ENCODE measurements around the gene SHB. TPM values are rescaled to one million over a fixed set of nuclear protein-coding genes. Genes with fewer than 3 reads are reported as not detected.
A peak's percentile ranks its signal among the peaks of the same experiment; 100 is the strongest.

Gene SHB
- total and polyA plus RNA-seq, 2 of the 13 experiments (the other 11 are each of a cell fraction or from before 2014, with no cell fraction given): 19.4 to 20.7 TPM

DNA sequence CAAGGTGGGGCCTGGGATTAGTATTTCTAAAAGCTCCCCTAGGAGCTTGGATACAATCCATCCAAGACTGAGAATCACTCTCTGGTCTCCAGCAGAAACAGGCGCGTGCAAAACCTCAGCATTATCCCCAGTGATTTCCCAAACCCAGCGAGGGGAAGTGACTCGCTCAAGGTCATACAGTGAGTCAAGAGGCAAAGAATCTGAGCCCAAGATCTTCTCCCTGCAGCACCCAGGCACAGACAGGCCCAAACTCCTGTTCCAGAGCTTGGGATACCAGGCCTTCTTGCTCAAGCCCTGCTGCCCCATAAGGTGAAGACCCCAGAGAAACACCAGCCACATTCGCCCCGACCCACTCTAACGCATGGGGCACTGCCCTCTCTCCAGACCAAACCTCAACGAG is 33.2 kb downstream of the SHB start (continued):
- TF ChIP-seq, protein P1, sequence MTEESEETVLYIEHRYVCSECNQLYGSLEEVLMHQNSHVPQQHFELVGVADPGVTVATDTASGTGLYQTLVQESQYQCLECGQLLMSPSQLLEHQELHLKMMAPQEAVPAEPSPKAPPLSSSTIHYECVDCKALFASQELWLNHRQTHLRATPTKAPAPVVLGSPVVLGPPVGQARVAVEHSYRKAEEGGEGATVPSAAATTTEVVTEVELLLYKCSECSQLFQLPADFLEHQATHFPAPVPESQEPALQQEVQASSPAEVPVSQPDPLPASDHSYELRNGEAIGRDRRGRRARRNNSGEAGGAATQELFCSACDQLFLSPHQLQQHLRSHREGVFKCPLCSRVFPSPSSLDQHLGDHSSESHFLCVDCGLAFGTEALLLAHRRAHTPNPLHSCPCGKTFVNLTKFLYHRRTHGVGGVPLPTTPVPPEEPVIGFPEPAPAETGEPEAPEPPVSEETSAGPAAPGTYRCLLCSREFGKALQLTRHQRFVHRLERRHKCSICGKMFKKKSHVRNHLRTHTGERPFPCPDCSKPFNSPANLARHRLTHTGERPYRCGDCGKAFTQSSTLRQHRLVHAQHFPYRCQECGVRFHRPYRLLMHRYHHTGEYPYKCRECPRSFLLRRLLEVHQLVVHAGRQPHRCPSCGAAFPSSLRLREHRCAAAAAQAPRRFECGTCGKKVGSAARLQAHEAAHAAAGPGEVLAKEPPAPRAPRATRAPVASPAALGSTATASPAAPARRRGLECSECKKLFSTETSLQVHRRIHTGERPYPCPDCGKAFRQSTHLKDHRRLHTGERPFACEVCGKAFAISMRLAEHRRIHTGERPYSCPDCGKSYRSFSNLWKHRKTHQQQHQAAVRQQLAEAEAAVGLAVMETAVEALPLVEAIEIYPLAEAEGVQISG (CRISPR knock-in tag; IDR thresholded peaks at IDR 0.05): no peak
- TF ChIP-seq, protein P2, sequence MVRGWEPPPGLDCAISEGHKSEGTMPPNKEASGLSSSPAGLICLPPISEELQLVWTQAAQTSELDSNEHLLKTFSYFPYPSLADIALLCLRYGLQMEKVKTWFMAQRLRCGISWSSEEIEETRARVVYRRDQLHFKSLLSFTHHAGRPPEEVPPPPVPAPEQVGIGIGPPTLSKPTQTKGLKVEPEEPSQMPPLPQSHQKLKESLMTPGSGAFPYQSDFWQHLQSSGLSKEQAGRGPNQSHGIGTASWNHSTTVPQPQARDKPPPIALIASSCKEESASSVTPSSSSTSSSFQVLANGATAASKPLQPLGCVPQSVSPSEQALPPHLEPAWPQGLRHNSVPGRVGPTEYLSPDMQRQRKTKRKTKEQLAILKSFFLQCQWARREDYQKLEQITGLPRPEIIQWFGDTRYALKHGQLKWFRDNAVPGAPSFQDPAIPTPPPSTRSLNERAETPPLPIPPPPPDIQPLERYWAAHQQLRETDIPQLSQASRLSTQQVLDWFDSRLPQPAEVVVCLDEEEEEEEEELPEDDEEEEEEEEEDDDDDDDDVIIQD (CRISPR knock-in tag; IDR thresholded peaks at IDR 0.05; ENCODE audit: low read depth): no peak
- TF ChIP-seq, protein P3, sequence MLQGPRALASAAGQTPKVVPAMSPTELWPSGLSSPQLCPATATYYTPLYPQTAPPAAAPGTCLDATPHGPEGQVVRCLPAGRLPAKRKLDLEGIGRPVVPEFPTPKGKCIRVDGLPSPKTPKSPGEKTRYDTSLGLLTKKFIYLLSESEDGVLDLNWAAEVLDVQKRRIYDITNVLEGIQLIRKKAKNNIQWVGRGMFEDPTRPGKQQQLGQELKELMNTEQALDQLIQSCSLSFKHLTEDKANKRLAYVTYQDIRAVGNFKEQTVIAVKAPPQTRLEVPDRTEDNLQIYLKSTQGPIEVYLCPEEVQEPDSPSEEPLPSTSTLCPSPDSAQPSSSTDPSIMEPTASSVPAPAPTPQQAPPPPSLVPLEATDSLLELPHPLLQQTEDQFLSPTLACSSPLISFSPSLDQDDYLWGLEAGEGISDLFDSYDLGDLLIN (CRISPR knock-in tag; IDR thresholded peaks at IDR 0.05; ENCODE audit: borderline replicate concordance): no peak
- TF ChIP-seq PHF21A (CRISPR knock-in tag; IDR thresholded peaks at IDR 0.05) (no peak), ZFP37 (CRISPR knock-in tag; IDR thresholded peaks at IDR 0.05; ENCODE audit: borderline replicate concordance) (0 out of 2 replicates have a peak, but pooled peaks have one; percentile 62), POLR2AphosphoS2 (IDR thresholded peaks at IDR 0.05; ENCODE audit: low read depth, low read length) (peak; percentile 79; the same call in 1 of the 2 replicates), PHB2 (IDR thresholded peaks at IDR 0.05; ENCODE audit: partially characterized antibody) (no peak), ETV6 (CRISPR knock-in tag; conservative IDR thresholded peaks at IDR 0.05) (no peak), POLR2G (IDR thresholded peaks at IDR 0.05; ENCODE audit: low read depth, low read length) (peak; percentile 61), ZFX (CRISPR knock-in tag; IDR thresholded peaks at IDR 0.05; ENCODE audit: low read depth) (0 out of 2 replicates have a peak, but pooled peaks have one; percentile 44), SALL2 (CRISPR knock-in tag; IDR thresholded peaks at IDR 0.05) (no peak), ZNF792 (CRISPR knock-in tag; IDR thresholded peaks at IDR 0.05) (no peak), AKAP8 (CRISPR knock-in tag; IDR thresholded peaks at IDR 0.05) (peak; percentile 64; the same call in 1 of the 2 replicates), ZBTB38 (CRISPR knock-in tag; IDR thresholded peaks at IDR 0.05) (peak; percentile 36; the same call in 1 of the 2 replicates), MED1 (CRISPR knock-in tag; IDR thresholded peaks at IDR 0.05) (peak; percentile 90), ZFAT (CRISPR knock-in tag; conservative IDR thresholded peaks at IDR 0.05) (no peak), ATM (IDR thresholded peaks at IDR 0.05; ENCODE audit: borderline replicate concordance) (no peak), ZFYVE20 (CRISPR knock-in tag; IDR thresholded peaks at IDR 0.05; ENCODE audit: borderline replicate concordance, low read depth) (no peak), CREM (IDR thresholded peaks at IDR 0.05) (no peak), CREM (CRISPR knock-in tag; IDR thresholded peaks at IDR 0.05) (no peak)
- TF ChIP-seq, protein P4, sequence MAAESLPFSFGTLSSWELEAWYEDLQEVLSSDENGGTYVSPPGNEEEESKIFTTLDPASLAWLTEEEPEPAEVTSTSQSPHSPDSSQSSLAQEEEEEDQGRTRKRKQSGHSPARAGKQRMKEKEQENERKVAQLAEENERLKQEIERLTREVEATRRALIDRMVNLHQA (CRISPR knock-in tag; IDR thresholded peaks at IDR 0.05): no peak
- TF ChIP-seq, protein P5, sequence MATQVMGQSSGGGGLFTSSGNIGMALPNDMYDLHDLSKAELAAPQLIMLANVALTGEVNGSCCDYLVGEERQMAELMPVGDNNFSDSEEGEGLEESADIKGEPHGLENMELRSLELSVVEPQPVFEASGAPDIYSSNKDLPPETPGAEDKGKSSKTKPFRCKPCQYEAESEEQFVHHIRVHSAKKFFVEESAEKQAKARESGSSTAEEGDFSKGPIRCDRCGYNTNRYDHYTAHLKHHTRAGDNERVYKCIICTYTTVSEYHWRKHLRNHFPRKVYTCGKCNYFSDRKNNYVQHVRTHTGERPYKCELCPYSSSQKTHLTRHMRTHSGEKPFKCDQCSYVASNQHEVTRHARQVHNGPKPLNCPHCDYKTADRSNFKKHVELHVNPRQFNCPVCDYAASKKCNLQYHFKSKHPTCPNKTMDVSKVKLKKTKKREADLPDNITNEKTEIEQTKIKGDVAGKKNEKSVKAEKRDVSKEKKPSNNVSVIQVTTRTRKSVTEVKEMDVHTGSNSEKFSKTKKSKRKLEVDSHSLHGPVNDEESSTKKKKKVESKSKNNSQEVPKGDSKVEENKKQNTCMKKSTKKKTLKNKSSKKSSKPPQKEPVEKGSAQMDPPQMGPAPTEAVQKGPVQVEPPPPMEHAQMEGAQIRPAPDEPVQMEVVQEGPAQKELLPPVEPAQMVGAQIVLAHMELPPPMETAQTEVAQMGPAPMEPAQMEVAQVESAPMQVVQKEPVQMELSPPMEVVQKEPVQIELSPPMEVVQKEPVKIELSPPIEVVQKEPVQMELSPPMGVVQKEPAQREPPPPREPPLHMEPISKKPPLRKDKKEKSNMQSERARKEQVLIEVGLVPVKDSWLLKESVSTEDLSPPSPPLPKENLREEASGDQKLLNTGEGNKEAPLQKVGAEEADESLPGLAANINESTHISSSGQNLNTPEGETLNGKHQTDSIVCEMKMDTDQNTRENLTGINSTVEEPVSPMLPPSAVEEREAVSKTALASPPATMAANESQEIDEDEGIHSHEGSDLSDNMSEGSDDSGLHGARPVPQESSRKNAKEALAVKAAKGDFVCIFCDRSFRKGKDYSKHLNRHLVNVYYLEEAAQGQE (IDR thresholded peaks at IDR 0.05; ENCODE audit: borderline replicate concordance in 1 of 2, low read depth in 1 of 2, low read length in 2 of 2): no peak

Measured in HepG2 (cell line).